Activated CD8-positive, alpha-beta memory T cell treated with anti-CD3 and anti-CD28 coated beads for 36 hours (primary cell): ENCODE data around the gene TTC8. TPM values are rescaled to one million over a fixed set of nuclear protein-coding genes. Genes with fewer than 3 reads are reported as not detected.
"Not testable (repeated sequence)": the region's sequence is repeated elsewhere in the genome, so short reads cannot be mapped to it uniquely, and the experiment has no call there.

ENCODE experiments used
- CTCF ChIA-PET: fragments of 350-600 bp; sonication (Branson Sonifier 250); formaldehyde crosslinking; loops from one replicate; lab custom pipeline; 2021; ENCODE audit warnings: antibody characterized with exemption; lab: Charles Lee
- POLR2A ChIA-PET: fragments of 350-600 bp; sonication (Branson Sonifier 250); formaldehyde crosslinking; loops from one replicate; lab custom pipeline; 2021; ENCODE audit warnings: antibody characterized with exemption; lab: Charles Lee
- total RNA-seq, 2 experiments: library from RNA; stranded (reverse); gene quantifications; one replicate each; pipeline ENCODE4 v1.2.3, GENCODE V29; 2021

TTC8 gene
- total RNA-seq, result 1 to 10 TPM; 7.1 to 7.4 TPM

DNA sequence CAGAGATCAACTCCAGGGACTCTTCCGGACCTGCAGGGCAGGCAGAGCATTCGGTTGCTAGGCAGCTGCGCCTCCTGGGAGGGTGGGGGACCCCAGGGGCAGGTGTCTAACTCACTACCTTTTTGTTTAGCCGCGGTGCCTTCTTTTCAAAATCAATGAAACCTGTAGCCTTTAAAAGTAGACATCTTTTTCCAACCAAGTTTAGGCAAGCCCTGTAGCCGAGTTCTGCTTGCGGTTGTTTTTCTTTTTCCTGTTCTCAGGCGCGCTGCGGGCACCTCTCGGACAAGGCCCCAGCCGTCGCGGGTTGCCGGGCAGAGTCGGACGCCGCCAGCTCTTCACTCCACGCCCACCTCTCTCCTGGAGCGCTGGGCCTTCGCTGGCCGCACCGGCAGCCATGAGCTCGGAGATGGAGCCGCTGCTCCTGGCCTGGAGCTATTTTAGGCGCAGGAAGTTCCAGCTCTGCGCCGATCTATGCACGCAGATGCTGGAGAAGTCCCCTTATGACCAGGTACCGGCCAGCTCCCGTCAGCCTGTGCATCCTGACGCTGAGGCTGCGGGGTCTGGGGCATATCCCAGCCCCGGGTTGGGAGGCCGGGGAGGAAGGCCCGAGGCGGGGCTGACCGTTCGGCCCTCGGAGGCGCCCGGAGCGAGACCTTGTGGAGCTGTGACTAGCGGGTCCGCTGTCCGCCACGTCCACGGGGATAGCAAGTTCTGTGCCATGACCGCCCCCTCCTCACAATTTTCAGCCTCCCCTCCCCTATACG is at the start of gene TTC8:
Gene TTC8, plus strand, starts transcription at position 338 of the 764 bp plus-strand sequence. Its CDS starts 57 bp downstream, at position 395.
- POLR2A ChIA-PET, result interaction anchor here (2.0 kb wide), 1 partner anchor 32 kb away, joined by 7 read pairs; the partner anchor contains the start of gene EML5
- CTCF ChIA-PET, result interaction anchor here (0.8 to 2.0 kb wide), 2 partner anchors 20 to 157 kb away, joined by 4 to 8 read pairs; no protein-coding TSS in a partner anchor

DNA sequence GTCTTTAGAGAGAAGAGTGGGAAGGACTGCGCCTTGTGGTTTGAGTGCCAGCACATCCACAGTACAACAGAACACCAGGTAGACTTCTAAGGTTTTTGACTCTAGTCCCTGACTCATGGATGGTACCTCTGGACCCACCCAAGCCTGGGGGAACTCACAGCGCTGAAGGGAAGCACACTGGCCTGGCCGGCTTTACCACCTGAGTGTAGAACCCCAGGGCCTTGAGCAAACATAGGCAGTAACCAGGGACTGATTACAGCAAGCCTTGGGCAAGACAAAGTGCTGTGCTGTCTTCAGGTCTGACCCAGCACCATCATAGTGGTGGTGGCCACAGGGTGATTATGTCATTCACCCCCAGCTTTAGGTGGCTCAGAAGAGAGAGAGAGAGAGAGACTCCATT is 48.9 kb upstream of the TTC8 start:
- ChIA-PET CTCF (interaction anchor here (0.6 kb wide), 2 partner anchors 18 to 32 kb away, joined by 3 read pairs; no protein-coding TSS in a partner anchor), POLR2A (no interaction called here)

DNA sequence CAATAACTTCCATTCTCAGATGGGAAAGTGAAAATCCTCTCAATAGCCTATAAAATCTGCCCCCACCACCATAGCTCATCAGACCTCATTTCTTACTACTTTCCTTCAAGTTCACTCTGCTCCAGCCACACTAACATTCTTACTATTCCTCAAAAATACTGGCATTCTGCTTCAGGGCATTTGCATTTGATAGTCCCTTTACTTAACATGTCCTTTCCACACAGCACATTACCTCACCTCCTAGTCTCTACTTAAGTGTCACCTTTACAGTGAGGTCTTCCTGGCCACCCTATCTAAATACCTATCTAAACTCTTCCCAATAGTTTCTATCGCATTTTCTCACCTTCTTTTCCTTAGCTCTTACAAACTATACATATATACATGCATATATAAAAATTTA is 38.5 kb upstream of the TTC8 start:
- ChIA-PET CTCF (no interaction called here), POLR2A (no interaction called here)

DNA sequence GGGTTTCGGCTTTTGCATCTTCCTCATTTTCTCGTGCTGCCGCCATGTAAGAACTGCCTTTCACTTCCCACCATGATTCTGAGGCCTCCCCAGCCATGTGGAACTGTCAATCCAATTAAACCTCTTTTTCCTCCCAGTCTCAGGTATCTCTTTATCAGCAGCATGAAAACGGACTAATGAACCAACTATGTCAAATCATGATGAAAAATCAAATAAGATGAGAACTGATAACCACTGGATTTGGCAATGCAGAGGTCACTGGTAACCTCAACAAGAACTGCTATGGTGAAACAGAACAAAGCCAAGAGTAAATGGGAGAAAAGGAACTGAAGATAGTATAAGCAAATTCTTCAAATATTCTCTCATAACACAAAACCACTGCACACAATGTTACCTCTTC is 37.7 kb upstream of the TTC8 start:
- CTCF ChIA-PET, result no interaction called here
- POLR2A ChIA-PET, result no interaction called here

DNA sequence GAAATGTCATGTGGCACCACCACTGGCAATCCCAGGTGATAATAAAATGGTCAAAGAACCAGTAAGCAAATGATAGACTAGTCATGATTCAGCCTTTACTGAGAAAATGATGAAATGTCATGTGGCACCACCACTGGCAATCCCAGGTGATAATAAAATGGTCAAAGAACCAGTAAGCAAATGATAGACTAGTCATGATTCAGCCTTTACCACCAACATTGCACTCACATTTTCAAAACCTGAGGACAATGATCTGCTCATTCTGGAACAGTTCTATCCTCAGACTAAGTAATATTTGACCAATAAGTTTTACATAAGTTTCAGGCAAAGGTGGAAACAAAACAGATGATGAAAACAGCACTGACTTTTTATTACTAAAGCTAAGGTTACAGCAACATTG is 34.9 kb upstream of the TTC8 start:
- POLR2A ChIA-PET, result interaction anchor here (0.7 kb wide), 1 partner anchor 830 kb away, joined by 3 read pairs; no protein-coding TSS in a partner anchor
- CTCF ChIA-PET, result not testable (repeated sequence)

DNA sequence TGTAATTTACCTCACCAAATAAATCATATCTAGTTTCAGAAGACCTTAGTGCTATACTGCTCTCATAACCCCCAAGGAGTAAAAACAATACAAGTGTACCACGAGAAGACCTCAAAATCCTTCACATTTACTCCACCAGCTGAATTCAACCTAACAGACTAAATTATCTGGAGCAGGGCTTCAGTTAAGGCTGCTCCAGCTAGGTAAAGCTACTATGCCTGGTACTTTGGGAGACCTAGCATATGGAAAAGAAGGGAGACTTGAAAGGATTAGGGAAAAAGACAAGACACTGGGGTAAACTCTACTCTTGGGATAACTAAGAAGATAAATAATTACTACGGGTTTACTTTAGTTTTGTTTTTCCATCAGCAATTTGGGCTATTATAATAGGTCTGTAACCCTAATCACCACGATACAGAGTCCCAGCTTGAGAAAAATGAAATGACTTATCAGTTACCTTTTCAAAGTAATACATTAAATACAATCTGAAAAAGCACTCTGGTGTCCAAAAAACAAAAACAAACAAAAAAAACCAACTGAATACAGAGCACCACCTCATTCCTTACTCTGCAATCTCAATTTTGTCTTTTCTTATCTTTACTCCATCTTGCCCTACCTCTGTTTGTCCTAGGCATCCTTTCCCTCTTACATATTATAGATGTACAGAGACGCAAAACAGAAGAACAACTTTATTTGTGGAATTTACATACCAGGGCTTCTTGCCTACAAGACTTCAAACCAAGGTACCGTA is 33.8 kb upstream of the TTC8 start:
- ChIA-PET CTCF (no interaction called here), POLR2A (interaction anchor here (0.7 kb wide), 1 partner anchor 828 kb away, joined by 3 read pairs; no protein-coding TSS in a partner anchor)

DNA sequence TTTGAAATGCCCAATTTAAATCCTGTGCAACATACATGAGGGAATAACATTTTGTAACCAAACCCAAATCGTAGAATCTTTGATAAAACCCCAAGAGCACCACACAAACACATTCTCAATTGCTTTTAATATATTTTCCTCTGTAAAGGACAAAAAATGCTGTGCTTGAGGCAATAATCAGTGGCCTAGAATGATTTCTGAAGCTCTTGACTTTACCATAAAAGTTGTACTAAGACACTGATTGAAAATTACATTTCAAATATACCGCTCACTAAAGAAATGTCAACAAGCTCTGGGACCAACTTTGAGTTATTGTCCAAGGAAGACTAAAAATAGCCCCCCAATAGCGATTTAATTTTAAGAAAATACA is 33.2 kb upstream of the TTC8 start:
- ChIA-PET POLR2A (no interaction called here), CTCF (no interaction called here)

DNA sequence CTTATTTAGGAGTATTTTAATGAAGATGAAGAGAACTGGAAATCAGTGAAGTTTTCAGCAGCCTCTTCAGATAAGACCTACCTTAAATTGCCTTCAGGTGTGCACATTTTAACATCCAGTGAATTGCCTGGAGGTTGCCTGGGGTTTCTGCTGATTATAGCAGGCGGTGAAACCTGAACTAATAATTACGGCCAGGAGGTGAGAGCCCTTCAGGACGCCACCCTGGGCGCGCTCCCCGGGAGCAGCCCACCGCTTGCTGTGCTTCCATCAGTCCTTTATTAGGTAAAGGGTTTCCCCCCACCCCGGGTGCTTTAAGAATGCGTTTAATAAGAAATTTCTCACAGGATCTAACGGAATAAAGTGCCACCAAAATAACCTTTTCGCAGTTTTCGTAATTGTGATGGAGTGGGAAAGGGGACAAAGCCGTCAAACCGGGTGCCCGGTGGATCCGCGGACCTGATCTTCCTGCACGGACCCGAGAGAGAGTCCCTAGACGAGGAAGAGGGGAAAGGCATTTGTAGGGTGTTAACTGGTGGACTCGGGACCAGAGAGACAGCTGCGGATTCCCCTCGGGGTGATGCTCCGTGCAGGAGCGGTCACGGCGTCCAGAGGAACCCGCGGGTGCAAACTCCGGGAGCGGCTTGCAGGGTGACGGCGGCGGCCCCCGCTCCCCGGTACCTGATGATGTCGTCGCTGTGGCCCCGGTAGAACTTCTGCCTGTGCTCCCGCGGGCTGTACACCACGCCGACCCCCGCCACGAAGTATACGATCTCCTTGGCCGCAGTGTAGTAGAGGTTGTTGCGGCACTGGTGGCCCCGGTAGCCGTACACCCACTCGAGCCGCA is 32.6 kb upstream of the TTC8 start:
- ChIA-PET CTCF (no interaction called here), POLR2A (interaction anchor here (1.3 kb wide), 1 partner anchor 33 kb away, joined by 7 read pairs; the partner anchor contains the start of gene TTC8)

DNA sequence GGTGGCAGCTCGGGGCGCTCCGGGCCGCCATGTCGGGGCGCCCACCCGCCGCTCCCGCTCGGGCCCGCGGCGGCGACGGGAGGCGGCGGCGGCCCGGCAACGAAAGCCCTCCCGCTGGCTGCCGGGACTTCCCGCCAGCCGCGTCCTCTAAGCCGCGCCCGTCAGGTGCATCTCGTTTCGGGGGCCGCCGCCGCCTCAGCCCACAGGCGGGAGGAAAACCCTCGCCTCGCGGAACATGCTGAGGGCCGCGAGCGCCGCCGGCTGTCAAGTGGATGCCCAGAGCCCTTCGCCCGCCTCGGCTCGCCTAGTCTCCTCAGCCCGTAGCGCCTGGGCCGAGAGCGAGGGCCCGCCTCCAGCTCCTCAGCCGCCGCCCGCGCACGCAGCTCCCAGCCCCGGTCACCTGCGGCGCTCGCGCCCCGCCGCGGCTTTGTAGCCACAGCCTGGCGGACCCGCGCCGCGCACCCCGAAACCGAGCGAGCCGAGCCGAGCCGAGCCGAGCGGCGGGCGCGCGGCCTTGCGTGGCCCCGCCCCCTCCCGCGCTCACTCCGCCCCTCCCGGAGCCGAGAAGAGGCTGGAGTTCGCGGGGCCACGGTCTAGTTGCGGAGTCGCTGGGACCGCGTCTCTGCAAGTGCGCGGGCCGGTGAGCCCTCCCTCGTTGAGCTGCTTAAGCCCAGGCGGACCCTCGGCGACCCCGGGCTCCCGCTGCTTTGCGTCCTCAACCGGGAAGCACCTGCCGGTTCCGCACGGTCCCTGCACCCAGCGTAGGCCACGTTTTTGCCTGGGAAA is 31.8 kb upstream of the TTC8 start, which contains the start of gene EML5:
Gene EML5, minus strand, starts transcription at position 481 of the 786 bp plus-strand sequence. Its CDS starts 450 bp downstream, at position 31.
- ChIA-PET CTCF (interaction anchor here (0.7 kb wide), 1 partner anchor 18 kb away, joined by 3 read pairs; no protein-coding TSS in a partner anchor), POLR2A (interaction anchor here (0.9 to 1.3 kb wide), 3 partner anchors 19 to 788 kb away, joined by 3 to 7 read pairs (median 4); partner anchors contain the start of genes GPR65 and TTC8)

DNA sequence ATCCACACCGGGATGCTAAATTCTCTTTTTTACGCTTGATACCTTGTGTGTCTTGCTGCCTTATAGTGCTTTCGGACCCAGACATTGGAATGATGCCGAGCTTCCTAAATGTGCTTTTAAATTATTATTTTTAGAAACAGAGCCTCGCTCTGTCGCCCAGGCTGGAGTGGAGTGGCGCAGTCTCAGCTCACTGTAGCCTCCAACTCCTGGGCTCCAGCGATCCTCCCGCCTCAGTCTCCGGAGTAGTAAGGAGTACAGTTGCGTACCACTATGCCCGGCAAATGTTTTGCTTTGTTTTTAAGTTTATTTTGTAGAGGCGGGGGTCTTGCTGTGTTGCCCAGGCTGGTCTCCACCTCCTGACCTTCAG is 31.2 kb upstream of the TTC8 start:
- CTCF ChIA-PET, result interaction anchor here (0.7 kb wide), 1 partner anchor 18 kb away, joined by 3 read pairs; no protein-coding TSS in a partner anchor
- POLR2A ChIA-PET, result interaction anchor here (0.9 to 1.3 kb wide), 3 partner anchors 19 to 788 kb away, joined by 3 to 7 read pairs (median 4); partner anchors contain the start of genes GPR65 and TTC8

DNA sequence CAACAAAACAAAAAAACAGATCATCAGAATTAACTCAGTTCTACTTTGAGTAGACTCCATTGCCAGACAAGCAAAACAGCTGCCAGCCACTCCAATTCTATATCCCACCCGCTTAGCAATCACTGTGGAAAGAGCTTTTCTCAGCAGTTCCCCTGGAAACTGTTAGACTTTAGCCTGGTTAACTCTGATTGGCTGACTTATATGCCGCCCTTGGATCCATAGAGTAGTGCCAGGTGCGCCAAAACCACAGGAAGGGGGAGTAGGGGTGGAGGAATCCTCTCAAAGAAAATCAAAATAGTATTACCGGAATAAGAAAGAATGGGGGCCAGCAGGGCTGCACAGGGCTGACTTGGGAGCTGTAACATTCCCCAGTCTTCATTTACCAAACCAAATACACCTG is 26.3 kb upstream of the TTC8 start:
- CTCF ChIA-PET, result no interaction called here
- POLR2A ChIA-PET, result interaction anchor here (0.6 kb wide), 1 partner anchor 126 kb away, joined by 3 read pairs; no protein-coding TSS in a partner anchor

DNA sequence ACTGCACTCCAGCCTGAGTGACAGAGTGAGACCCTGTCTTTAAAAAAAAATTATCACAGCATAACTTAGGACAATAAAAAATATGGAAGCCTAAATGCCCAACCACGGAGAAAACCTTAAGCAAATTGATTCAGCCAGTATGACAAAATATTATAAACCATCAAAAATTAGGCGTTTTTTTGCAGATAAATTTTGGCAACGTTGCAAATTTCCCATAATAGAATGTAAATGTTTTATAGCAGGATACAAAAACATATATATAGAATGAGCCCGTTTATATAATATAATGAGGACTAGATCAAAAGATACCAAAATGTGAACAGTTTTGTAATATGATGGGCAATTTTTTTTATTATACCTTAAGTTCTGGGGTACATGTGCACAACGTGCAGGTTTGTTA is 24.9 kb upstream of the TTC8 start:
- POLR2A ChIA-PET, result no interaction called here

DNA sequence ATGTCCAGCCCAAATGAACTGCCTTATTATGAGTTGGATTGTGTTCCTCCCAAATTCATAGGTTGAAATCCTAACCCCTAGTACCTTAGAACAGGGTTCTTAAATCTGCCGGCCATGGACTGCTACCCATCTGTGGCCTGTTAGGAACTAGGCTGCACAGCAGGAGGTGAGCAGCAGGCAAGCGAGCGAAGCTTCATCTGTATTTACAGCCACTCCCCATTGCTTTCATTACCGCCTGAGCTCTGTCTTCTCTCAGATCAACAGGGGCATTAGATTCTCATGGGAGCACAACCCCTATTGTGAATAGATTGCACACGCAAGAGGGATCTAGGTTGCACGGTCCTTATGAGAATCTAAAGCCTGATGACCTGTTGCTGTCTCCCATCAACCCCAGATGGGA is 21.9 kb upstream of the TTC8 start:
- POLR2A ChIA-PET, result no interaction called here
- CTCF ChIA-PET, result no interaction called here

More for the DNA sequence above, 24.9 kb upstream of the TTC8 start:
- CTCF ChIA-PET, result no interaction called here

DNA sequence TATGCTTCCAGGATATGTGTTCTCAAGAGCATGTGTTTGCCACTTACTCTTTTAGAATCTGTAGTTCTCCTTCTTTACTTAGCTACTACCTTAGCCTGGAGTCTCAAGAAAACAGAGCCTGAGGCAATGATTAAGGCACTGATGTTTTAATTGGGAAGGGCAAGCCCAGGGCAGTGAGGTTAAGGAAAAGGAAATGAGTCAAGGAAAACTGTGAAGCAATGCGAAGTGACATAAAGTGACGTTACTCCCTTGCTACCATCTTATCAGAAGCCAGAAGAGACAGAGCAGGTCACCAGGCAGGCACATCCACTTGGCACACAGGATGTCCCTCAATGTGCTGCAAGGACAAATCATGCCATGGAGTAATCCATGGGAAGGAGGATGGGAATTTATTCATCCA is 20.4 kb upstream of the TTC8 start:
- ChIA-PET CTCF (interaction anchor here (0.7 kb wide), 1 partner anchor 21 kb away, joined by 4 read pairs; no protein-coding TSS in a partner anchor), POLR2A (no interaction called here)

DNA sequence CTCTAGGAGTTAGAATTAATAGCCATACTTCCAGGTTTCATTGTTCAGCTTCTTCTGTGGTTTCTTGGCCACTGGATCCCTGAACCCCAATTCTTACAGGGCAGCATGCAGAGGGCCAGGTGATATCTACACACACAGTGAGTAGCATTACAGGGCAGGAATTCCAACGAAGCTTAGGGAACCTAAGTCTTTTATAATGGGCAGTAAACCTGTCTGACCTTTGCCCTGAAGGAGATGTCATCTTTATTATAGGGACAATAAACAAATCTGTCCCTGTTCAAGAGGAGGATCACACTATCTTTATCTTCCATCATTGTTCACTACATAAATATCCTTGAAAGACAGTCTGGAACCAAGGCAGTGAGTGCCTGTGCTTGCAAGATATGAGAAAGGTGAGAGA is 20.0 kb upstream of the TTC8 start:
- ChIA-PET POLR2A (no interaction called here), CTCF (interaction anchor here (0.7 kb wide), 1 partner anchor 21 kb away, joined by 4 read pairs; no protein-coding TSS in a partner anchor)

DNA sequence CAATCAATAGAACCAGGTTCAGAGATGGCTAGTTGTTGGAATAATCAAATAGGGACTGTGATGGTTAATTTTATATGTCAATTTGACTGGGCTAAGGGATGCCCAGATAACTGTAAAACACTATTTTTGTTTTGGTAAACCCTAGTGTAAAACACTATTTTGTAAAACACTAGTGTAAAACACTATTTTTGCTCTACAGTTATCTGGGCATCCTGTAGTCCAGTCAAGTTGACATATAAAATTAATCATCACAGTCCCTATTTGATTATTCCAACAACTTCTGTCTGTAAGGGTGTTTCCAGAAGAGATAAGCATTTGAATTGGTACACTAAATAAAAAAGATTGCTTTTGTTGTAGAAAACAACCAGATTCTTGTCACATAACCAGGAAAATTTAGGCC is 16.1 kb upstream of the TTC8 start:
- CTCF ChIA-PET, result no interaction called here
- POLR2A ChIA-PET, result no interaction called here

DNA sequence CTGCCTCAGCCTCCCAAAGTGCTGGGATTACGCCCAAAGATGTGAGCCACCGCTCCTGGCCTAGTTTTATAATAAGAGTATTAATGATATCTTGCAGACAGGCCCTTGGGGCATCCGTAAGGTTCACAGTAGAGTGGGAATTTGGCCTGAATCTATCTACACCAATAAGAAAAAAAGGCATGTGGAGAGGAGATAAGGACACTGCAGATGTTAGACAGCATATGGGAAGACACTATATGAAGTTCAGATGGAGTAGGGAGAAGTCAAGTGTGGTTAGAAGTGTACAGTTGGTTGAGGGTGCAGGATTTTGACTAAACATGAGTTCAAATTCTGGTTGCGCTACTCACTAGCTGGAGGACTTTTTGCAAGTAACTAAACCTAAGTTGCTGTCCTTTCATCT is 8.5 kb upstream of the TTC8 start:
- POLR2A ChIA-PET, result no interaction called here

DNA sequence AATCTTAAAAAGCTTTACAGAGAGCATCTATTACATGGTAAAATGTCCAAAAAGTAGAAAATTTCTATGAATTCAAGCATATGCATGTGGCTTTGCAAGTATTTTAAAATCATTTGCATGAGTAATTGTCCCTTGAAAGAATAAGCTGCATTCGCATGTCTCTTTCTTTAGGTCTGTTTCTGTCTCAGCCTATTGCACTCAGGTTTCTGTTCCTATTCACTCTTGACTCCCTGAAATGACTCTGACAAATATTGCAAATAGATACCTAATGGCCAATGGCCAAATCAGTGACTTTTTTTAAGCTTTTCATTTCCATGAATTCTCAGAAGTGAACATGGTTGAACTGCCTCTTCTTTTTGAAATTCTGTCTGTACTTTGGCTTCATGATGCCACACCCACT is 6.4 kb upstream of the TTC8 start:
- CTCF ChIA-PET, result no interaction called here

More for the DNA sequence above, 8.5 kb upstream of the TTC8 start:
- CTCF ChIA-PET, result no interaction called here

More for the DNA sequence above, 6.4 kb upstream of the TTC8 start:
- POLR2A ChIA-PET, result interaction anchor here (0.7 kb wide), 1 partner anchor 22 kb away, joined by 13 read pairs; no protein-coding TSS in a partner anchor
